ENCODE results near the gene AATF.

DNA sequence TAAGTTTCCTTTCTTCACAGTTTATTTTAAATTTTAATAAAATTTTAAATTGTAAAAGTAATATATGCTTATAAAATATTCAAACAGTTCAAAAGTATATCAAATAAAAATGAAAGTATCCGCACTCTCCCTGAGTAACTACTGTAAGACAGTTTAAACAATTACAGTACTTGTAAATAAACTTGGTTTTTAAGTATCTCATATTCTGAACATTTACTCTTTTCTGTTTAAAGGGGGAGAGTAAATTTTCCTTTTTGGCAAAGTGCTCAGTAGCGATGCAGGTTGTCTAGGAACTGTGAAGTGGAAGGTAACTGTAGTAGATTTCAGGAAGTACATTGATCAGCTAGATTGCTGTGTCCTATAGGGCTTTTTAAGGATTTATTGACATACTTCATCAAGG lies 28.8 kb downstream of the AATF start:
- TF ChIP-seq, protein P1, sequence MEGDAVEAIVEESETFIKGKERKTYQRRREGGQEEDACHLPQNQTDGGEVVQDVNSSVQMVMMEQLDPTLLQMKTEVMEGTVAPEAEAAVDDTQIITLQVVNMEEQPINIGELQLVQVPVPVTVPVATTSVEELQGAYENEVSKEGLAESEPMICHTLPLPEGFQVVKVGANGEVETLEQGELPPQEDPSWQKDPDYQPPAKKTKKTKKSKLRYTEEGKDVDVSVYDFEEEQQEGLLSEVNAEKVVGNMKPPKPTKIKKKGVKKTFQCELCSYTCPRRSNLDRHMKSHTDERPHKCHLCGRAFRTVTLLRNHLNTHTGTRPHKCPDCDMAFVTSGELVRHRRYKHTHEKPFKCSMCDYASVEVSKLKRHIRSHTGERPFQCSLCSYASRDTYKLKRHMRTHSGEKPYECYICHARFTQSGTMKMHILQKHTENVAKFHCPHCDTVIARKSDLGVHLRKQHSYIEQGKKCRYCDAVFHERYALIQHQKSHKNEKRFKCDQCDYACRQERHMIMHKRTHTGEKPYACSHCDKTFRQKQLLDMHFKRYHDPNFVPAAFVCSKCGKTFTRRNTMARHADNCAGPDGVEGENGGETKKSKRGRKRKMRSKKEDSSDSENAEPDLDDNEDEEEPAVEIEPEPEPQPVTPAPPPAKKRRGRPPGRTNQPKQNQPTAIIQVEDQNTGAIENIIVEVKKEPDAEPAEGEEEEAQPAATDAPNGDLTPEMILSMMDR (IDR thresholded peaks at IDR 0.05), result no peak
- TF ChIP-seq POLR2A (IDR thresholded peaks at IDR 0.05), result no peak

Data from tibial nerve (tissue), 3 donors.